ENCODE results near the gene SMYD1. TPM values are rescaled to one million over a fixed set of nuclear protein-coding genes. Genes with fewer than 3 reads are reported as not detected.

Gene SMYD1
- total and polyA plus RNA-seq, 2 donors (not counting 3 experiments of a cell fraction or from before 2014, with no cell fraction given), result not detected

DNA sequence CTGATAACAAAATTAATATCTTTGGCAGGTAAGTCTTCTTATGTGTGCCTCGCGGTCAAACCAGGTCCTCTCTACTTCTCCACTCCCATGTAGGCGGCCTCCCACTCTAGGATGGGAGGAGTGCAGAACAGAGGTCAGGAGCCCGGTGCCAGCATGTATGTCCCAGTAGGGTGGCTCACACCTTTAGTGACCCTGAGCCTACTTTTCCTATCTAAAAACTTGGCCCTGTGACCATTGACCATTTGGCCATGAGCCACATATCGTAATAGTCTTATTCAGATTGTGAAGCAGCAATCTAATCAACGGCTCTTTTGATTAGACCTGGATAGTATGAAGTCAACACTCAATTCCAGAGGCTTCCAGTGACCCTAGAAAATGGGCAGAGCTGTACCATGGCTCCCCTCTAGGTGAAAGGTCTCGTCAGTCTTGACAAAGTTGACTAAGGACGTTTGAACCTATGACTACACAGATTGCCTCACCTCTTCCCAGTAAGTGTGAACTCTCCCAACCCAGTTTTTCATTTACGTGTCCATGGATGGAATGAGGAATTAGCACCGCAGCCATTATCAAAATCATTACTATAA is 77.4 kb downstream of the SMYD1 start:
- H3K4me3 ChIP-seq (replicated peaks in 1 of 3; ENCODE audit: insufficient read depth in 1 of 3, low read depth in 1 of 3, low read length in 3 of 3), result no peak overlapping the region
- H2AFZ ChIP-seq (ENCODE audit: low read depth, low read length), result no peak overlapping the region
- H3K36me3 ChIP-seq (ENCODE audit: control insufficient read depth in 2 of 2, extremely low read depth in 1 of 2, insufficient read depth in 2 of 2, low read length in 2 of 2), result no peaks in the 10 kb centered on the region
- dilution Hi-C loops (cut with MboI; ENCODE audit: extremely low pct_ligation_motif_present, low sequenced_read_pairs), result no loop called here
- ChIA-PET POLR2A (no interaction called here), CTCF (interaction anchor here (1.7 kb wide), 1 partner anchor 15 kb away, joined by 7 read pairs; no protein-coding TSS in a partner anchor)
- BruUV-seq (replicated peaks), result no TSS peak
- intact Hi-C loops (cut with micrococcal nuclease), result no loop called here
- no peaks in the 10 kb centered on the region for H3K27me3 ChIP-seq (ENCODE audit: control insufficient read depth in 2 of 2, insufficient read depth in 2 of 2, low read length in 2 of 2)
- FAIRE-seq, result no peak
- no peak overlapping the region for H3K9ac ChIP-seq (replicated peaks; ENCODE audit: extremely low read depth, insufficient read depth, low read length)
- no peak for TF ChIP-seq MYC (IDR thresholded peaks at IDR 0.05; ENCODE audit: low read depth, low read length)
- TF ChIP-seq EZH2 (IDR thresholded peaks at IDR 0.05; ENCODE audit: borderline replicate concordance, low read depth, low read length, severe bottlenecking), result no peak
- TF ChIP-seq, protein P1, sequence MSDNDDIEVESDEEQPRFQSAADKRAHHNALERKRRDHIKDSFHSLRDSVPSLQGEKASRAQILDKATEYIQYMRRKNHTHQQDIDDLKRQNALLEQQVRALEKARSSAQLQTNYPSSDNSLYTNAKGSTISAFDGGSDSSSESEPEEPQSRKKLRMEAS (IDR thresholded peaks at IDR 0.05; ENCODE audit: insufficient read depth, insufficient read length), result no peak
- TF ChIP-seq FOS (IDR thresholded peaks at IDR 0.05; ENCODE audit: borderline replicate concordance, insufficient read depth, low read length), result no peak
- no peak for TF ChIP-seq GATA2 (IDR thresholded peaks at IDR 0.05; ENCODE audit: insufficient read depth, insufficient read length, low read depth, low read length)
- TF ChIP-seq CTCF (IDR thresholded peaks at IDR 0.05; ENCODE audit: extremely low read depth in 1 of 2, insufficient read depth in 1 of 2, low read depth in 1 of 2, low read length in 2 of 2), result no peak
- no peak for TF ChIP-seq POLR2A (IDR thresholded peaks at IDR 0.05; ENCODE audit: low read depth, low read length)
- H3K79me2 ChIP-seq (ENCODE audit: control insufficient read depth, insufficient read depth, low read length), result no peaks in the 10 kb centered on the region
- no peak overlapping the region for H3K4me2 ChIP-seq (ENCODE audit: insufficient read depth, low read length)
- no peaks in the 10 kb centered on the region for H3K9me1 ChIP-seq (replicated peaks; ENCODE audit: control insufficient read depth, extremely low read depth, insufficient read depth, low read length)
- no peaks in the 10 kb centered on the region for H3K9me3 ChIP-seq (replicated peaks; ENCODE audit: control insufficient read depth, insufficient read depth, low read length)
- no peaks in the 10 kb centered on the region for H4K20me1 ChIP-seq (replicated peaks; ENCODE audit: control insufficient read depth, extremely low read depth, insufficient read depth, low read length)
- no peaks in the 10 kb centered on the region for H3K4me1 ChIP-seq (ENCODE audit: control insufficient read depth, extremely low read depth, insufficient read depth, low read length)
- no peak overlapping the region for H3K27ac ChIP-seq (ENCODE audit: insufficient read depth, low read depth, low read length)
- DNase-seq (ENCODE audit: low read depth, low spot score), result no peak
